ENCODE results near the gene MTMR11.
"Not testable (repeated sequence)": the region's sequence is repeated elsewhere in the genome, so short reads cannot be mapped to it uniquely, and the experiment has no call there.

The MTMR11 gene

GRCh38 chr1:149915429-149916192 lies 21.1 kb downstream of the MTMR11 start:
- Histone ChIP-seq H3K27ac (ENCODE audit: low read depth, low read length) (no peak overlapping the region), H3K9ac (ENCODE audit: low read length) (no peak overlapping the region), H3K27me3 (ENCODE audit: control insufficient read depth, insufficient read depth, low read length) (peaks cover 5% of the 10 kb centered on the region), H3K4me1 (ENCODE audit: control insufficient read depth, insufficient read depth, low read length) (no peaks in the 10 kb centered on the region), H3K36me3 (ENCODE audit: control insufficient read depth, insufficient read depth, low read length) (no peaks in the 10 kb centered on the region), H3K4me3 (ENCODE audit: low read length) (no peak overlapping the region)

- Histone ChIP-seq H3K36me3 (ENCODE audit: control insufficient read depth, insufficient read depth, low read length) (no peaks in the 10 kb centered on the region), H3K4me3 (ENCODE audit: low read length) (no peak overlapping the region), H3K27ac (ENCODE audit: low read depth, low read length) (no peak overlapping the region)
These were observed 22.1 kb downstream of the MTMR11 start for GRCh38 chr1:149914545-149914944.

GRCh38 chr1:149906570-149907075 lies 30.1 kb downstream of the MTMR11 start:
- H3K27ac ChIP-seq (ENCODE audit: low read depth, low read length): no peak overlapping the region
- no peaks in the 10 kb centered on the region for H3K4me1 ChIP-seq (ENCODE audit: control insufficient read depth, insufficient read depth, low read length)
- H3K27me3 ChIP-seq (ENCODE audit: control insufficient read depth, insufficient read depth, low read length): peaks cover 1% of the 10 kb centered on the region
- no peak overlapping the region for H3K4me3 ChIP-seq (ENCODE audit: low read length)
- H3K9ac ChIP-seq (ENCODE audit: low read length): no peak overlapping the region
- H3K36me3 ChIP-seq (ENCODE audit: control insufficient read depth, insufficient read depth, low read length): peaks cover 4% of the 10 kb centered on the region

More at GRCh38 chr1:149914545-149914944, 22.1 kb downstream of the MTMR11 start:
- Histone ChIP-seq H3K27me3 (ENCODE audit: control insufficient read depth, insufficient read depth, low read length) (peaks cover 5% of the 10 kb centered on the region), H3K4me1 (ENCODE audit: control insufficient read depth, insufficient read depth, low read length) (no peaks in the 10 kb centered on the region), H3K9ac (ENCODE audit: low read length) (no peak overlapping the region)

GRCh38 chr1:149903836-149904491 lies 32.7 kb downstream of the MTMR11 start:
- Histone ChIP-seq H3K4me3 (ENCODE audit: low read length) (no peak overlapping the region), H3K27me3 (ENCODE audit: control insufficient read depth, insufficient read depth, low read length) (no peaks in the 10 kb centered on the region), H3K36me3 (ENCODE audit: control insufficient read depth, insufficient read depth, low read length) (peaks cover 4% of the 10 kb centered on the region), H3K9ac (ENCODE audit: low read length) (no peak overlapping the region), H3K4me1 (ENCODE audit: control insufficient read depth, insufficient read depth, low read length) (no peaks in the 10 kb centered on the region), H3K27ac (ENCODE audit: low read depth, low read length) (no peak overlapping the region)

- peaks cover 2% of the 10 kb centered on the region for H3K36me3 ChIP-seq (ENCODE audit: control insufficient read depth, insufficient read depth, low read length)
- H3K9ac ChIP-seq (ENCODE audit: low read length): peak within 1 kb of the TSS; percentile 87
- peak within 1 kb of the TSS; percentile 92 for H3K4me3 ChIP-seq (ENCODE audit: low read length)
- peak within 1 kb of the TSS; percentile 93 for H3K27ac ChIP-seq (ENCODE audit: low read depth, low read length)
- no peaks in the 10 kb centered on the region for H3K4me1 ChIP-seq (ENCODE audit: control insufficient read depth, insufficient read depth, low read length)
- H3K27me3 ChIP-seq (ENCODE audit: control insufficient read depth, insufficient read depth, low read length): no peaks in the 10 kb centered on the region
These were observed 37.0 kb downstream of the MTMR11 start, which contains the start of gene BOLA1 for GRCh38 chr1:149899460-149900284. BOLA1 (plus strand) TSS chr1:149899568; CDS start chr1:149900060, 492 bp downstream.

GRCh38 chr1:149896575-149896974 lies 40.1 kb downstream of the MTMR11 start:
- Histone ChIP-seq H3K4me1 (ENCODE audit: control insufficient read depth, insufficient read depth, low read length) (no peaks in the 10 kb centered on the region), H3K27ac (ENCODE audit: low read depth, low read length) (no peak overlapping the region), H3K4me3 (ENCODE audit: low read length) (no peak overlapping the region), H3K27me3 (ENCODE audit: control insufficient read depth, insufficient read depth, low read length) (no peaks in the 10 kb centered on the region), H3K9ac (ENCODE audit: low read length) (no peak overlapping the region), H3K36me3 (ENCODE audit: control insufficient read depth, insufficient read depth, low read length) (no peaks in the 10 kb centered on the region)

GRCh38 chr1:149888999-149889289 lies 47.7 kb downstream of the MTMR11 start:
- no peaks in the 10 kb centered on the region for H3K27me3 ChIP-seq (ENCODE audit: control insufficient read depth, insufficient read depth, low read length)
- H3K27ac ChIP-seq (ENCODE audit: low read depth, low read length): peak overlapping the region; percentile 100
- no peak overlapping the region for H3K9ac ChIP-seq (ENCODE audit: low read length)
- H3K36me3 ChIP-seq (ENCODE audit: control insufficient read depth, insufficient read depth, low read length): peaks cover 3% of the 10 kb centered on the region
- peak overlapping the region; percentile 91 for H3K4me3 ChIP-seq (ENCODE audit: low read length)
- H3K4me1 ChIP-seq (ENCODE audit: control insufficient read depth, insufficient read depth, low read length): peaks cover 7% of the 10 kb centered on the region

GRCh38 chr1:149888247-149888998 lies 48.3 kb downstream of the MTMR11 start:
- H3K4me1 ChIP-seq (ENCODE audit: control insufficient read depth, insufficient read depth, low read length): peaks cover 7% of the 10 kb centered on the region
- H3K4me3 ChIP-seq (ENCODE audit: low read length): peak overlapping the region; percentile 91
- H3K9ac ChIP-seq (ENCODE audit: low read length): peak overlapping the region; percentile 51
- peaks cover 3% of the 10 kb centered on the region for H3K36me3 ChIP-seq (ENCODE audit: control insufficient read depth, insufficient read depth, low read length)
- peak overlapping the region; percentile 100 for H3K27ac ChIP-seq (ENCODE audit: low read depth, low read length)
- H3K27me3 ChIP-seq (ENCODE audit: control insufficient read depth, insufficient read depth, low read length): no peaks in the 10 kb centered on the region

- H3K36me3 ChIP-seq (ENCODE audit: control insufficient read depth, insufficient read depth, low read length): peaks cover 3% of the 10 kb centered on the region
- peak overlapping the region; percentile 91 for H3K4me3 ChIP-seq (ENCODE audit: low read length)
- H3K4me1 ChIP-seq (ENCODE audit: control insufficient read depth, insufficient read depth, low read length): peaks cover 7% of the 10 kb centered on the region
- no peaks in the 10 kb centered on the region for H3K27me3 ChIP-seq (ENCODE audit: control insufficient read depth, insufficient read depth, low read length)
- peak overlapping the region; percentile 100 for H3K27ac ChIP-seq (ENCODE audit: low read depth, low read length)
- peak overlapping the region; percentile 96 for H3K9ac ChIP-seq (ENCODE audit: low read length)
These were observed 49.0 kb downstream of the MTMR11 start for GRCh38 chr1:149887456-149888246.

- H3K4me3 ChIP-seq (ENCODE audit: low read length): peak overlapping the region; percentile 91
- peak overlapping the region; percentile 100 for H3K27ac ChIP-seq (ENCODE audit: low read depth, low read length)
- not testable (repeated sequence) for H3K36me3 ChIP-seq (ENCODE audit: control insufficient read depth, insufficient read depth, low read length); H3K4me1 ChIP-seq (ENCODE audit: control insufficient read depth, insufficient read depth, low read length); H3K27me3 ChIP-seq (ENCODE audit: control insufficient read depth, insufficient read depth, low read length)
- peak overlapping the region; percentile 96 for H3K9ac ChIP-seq (ENCODE audit: low read length)
These were observed 49.6 kb downstream of the MTMR11 start for GRCh38 chr1:149887196-149887455.

- peak overlapping the region; percentile 91 for H3K4me3 ChIP-seq (ENCODE audit: low read length)
- H3K27me3 ChIP-seq (ENCODE audit: control insufficient read depth, insufficient read depth, low read length): no peaks in the 10 kb centered on the region
- peaks cover 3% of the 10 kb centered on the region for H3K36me3 ChIP-seq (ENCODE audit: control insufficient read depth, insufficient read depth, low read length)
- H3K4me1 ChIP-seq (ENCODE audit: control insufficient read depth, insufficient read depth, low read length): peaks cover 7% of the 10 kb centered on the region
- H3K9ac ChIP-seq (ENCODE audit: low read length): peak overlapping the region; percentile 96
- H3K27ac ChIP-seq (ENCODE audit: low read depth, low read length): peak overlapping the region; percentile 100
These were observed 50.1 kb downstream of the MTMR11 start for GRCh38 chr1:149886396-149887195.
